ENCODE measurements around the gene VKORC1L1. TPM values are rescaled to one million over a fixed set of nuclear protein-coding genes. Genes with fewer than 3 reads are reported as not detected.
"Not testable (repeated sequence)": the region's sequence is repeated elsewhere in the genome, so short reads cannot be mapped to it uniquely, and the experiment has no call there.

VKORC1L1 gene
- total RNA-seq, 2 experiments from 2014 or later: 13.5 to 14.8 TPM

- no peaks in the 10 kb centered on the region for H3K4me1 Mint-ChIP-seq (ENCODE audit: low read depth)
- ATAC-seq: no peak
These were observed 116.8 kb downstream of the VKORC1L1 start for GRCh38 chr7:65989694-65990080.

GRCh38 chr7:65991829-65992228 lies 119.0 kb downstream of the VKORC1L1 start:
- not testable (repeated sequence) for H3K27me3 Mint-ChIP-seq (ENCODE audit: low read depth)

More at GRCh38 chr7:65989694-65990080, 116.8 kb downstream of the VKORC1L1 start:
- Mint-ChIP-seq H3K36me3 (ENCODE audit: low read depth) (no peaks in the 10 kb centered on the region), H3K9me3 (ENCODE audit: insufficient read depth) (no peaks in the 10 kb centered on the region), H3K4me3 (no peak overlapping the region), H3K27ac (no peak overlapping the region), H3K27me3 (ENCODE audit: low read depth) (peaks cover 3% of the 10 kb centered on the region)
- ChIA-PET POLR2A (interaction anchor here (0.6 kb wide), 1 partner anchor 25 kb away, joined by 3 read pairs; no protein-coding TSS in a partner anchor), CTCF (no interaction called here)
- no peak for DNase-seq

GRCh38 chr7:65992526-65992925 lies 119.7 kb downstream of the VKORC1L1 start:
- DNase-seq (no peak), ATAC-seq (no peak)
- Mint-ChIP-seq H3K36me3 (ENCODE audit: low read depth) (no peaks in the 10 kb centered on the region), H3K4me1 (ENCODE audit: low read depth) (no peaks in the 10 kb centered on the region), H3K27me3 (ENCODE audit: low read depth) (peaks cover 7% of the 10 kb centered on the region), H3K4me3 (no peak overlapping the region), H3K27ac (no peak overlapping the region), H3K9me3 (ENCODE audit: insufficient read depth) (no peaks in the 10 kb centered on the region)
- POLR2A ChIA-PET: no interaction called here
- CTCF ChIA-PET: no interaction called here

More at GRCh38 chr7:65991829-65992228, 119.0 kb downstream of the VKORC1L1 start:
- H3K36me3 Mint-ChIP-seq (ENCODE audit: low read depth); DNase-seq; POLR2A ChIA-PET; CTCF ChIA-PET; H3K4me1 Mint-ChIP-seq (ENCODE audit: low read depth); ATAC-seq; H3K27ac Mint-ChIP-seq; H3K9me3 Mint-ChIP-seq (ENCODE audit: insufficient read depth); H3K4me3 Mint-ChIP-seq: not testable (repeated sequence)

GRCh38 chr7:65994984-65995383 lies 122.1 kb downstream of the VKORC1L1 start:
- CTCF ChIA-PET; DNase-seq; POLR2A ChIA-PET; H3K27ac Mint-ChIP-seq; H3K36me3 Mint-ChIP-seq (ENCODE audit: low read depth); H3K9me3 Mint-ChIP-seq (ENCODE audit: insufficient read depth); ATAC-seq; H3K4me1 Mint-ChIP-seq (ENCODE audit: low read depth); H3K27me3 Mint-ChIP-seq (ENCODE audit: low read depth); H3K4me3 Mint-ChIP-seq: not testable (repeated sequence)

GRCh38 chr7:66000823-66001417 lies 128.0 kb downstream of the VKORC1L1 start:
- H3K4me1 Mint-ChIP-seq (ENCODE audit: low read depth); H3K27ac Mint-ChIP-seq; DNase-seq; H3K36me3 Mint-ChIP-seq (ENCODE audit: low read depth); H3K27me3 Mint-ChIP-seq (ENCODE audit: low read depth); CTCF ChIA-PET; POLR2A ChIA-PET; ATAC-seq; H3K4me3 Mint-ChIP-seq; H3K9me3 Mint-ChIP-seq (ENCODE audit: insufficient read depth): not testable (repeated sequence)

GRCh38 chr7:66005115-66005671 lies 132.3 kb downstream of the VKORC1L1 start:
- H3K27ac Mint-ChIP-seq; H3K4me3 Mint-ChIP-seq; H3K36me3 Mint-ChIP-seq (ENCODE audit: low read depth); CTCF ChIA-PET; DNase-seq; ATAC-seq; POLR2A ChIA-PET; H3K4me1 Mint-ChIP-seq (ENCODE audit: low read depth); H3K27me3 Mint-ChIP-seq (ENCODE audit: low read depth); H3K9me3 Mint-ChIP-seq (ENCODE audit: insufficient read depth): not testable (repeated sequence)

GRCh38 chr7:66007232-66007631 lies 134.4 kb downstream of the VKORC1L1 start:
- POLR2A ChIA-PET: no interaction called here
- no peak overlapping the region for H3K4me3 Mint-ChIP-seq
- H3K27ac Mint-ChIP-seq: no peak overlapping the region
- no peaks in the 10 kb centered on the region for H3K27me3 Mint-ChIP-seq (ENCODE audit: low read depth)
- H3K4me1 Mint-ChIP-seq (ENCODE audit: low read depth): no peaks in the 10 kb centered on the region
- no peak for ATAC-seq
- DNase-seq: no peak
- H3K9me3 Mint-ChIP-seq (ENCODE audit: insufficient read depth): no peaks in the 10 kb centered on the region
- H3K36me3 Mint-ChIP-seq (ENCODE audit: low read depth): no peaks in the 10 kb centered on the region
- CTCF ChIA-PET: no interaction called here

Other genes with a start within 250 kb of the VKORC1L1 start
- 10 to 100 TPM; 72.2 to 77.2 TPM for gene GUSB, start 109.1 kb downstream of the VKORC1L1 start, total RNA-seq
- gene ASL, start 202.7 kb downstream of the VKORC1L1 start, total RNA-seq: 10 to 100 TPM; 29.9 to 34.1 TPM
- 10 to 100 TPM; 29.0 to 31.3 TPM for gene CRCP, start 241.8 kb downstream of the VKORC1L1 start, total RNA-seq